Fibroblast of the aortic adventitia (primary cell): ENCODE results near the gene ANAPC7. TPM values are rescaled to one million over a fixed set of nuclear protein-coding genes. Genes with fewer than 3 reads are reported as not detected.
"Not testable (repeated sequence)": the region's sequence is repeated elsewhere in the genome, so short reads cannot be mapped to it uniquely, and the experiment has no call there.

Source experiments
- DNase-seq: peaks from one replicate; pipeline ENCODE4 v3.0.0-alpha.2; 2010; ENCODE audit warnings: low read depth
- H3K4me3 ChIP-seq: 2 replicates; pipeline ENCODE4 v1.5.1; 2011; ENCODE audit warnings: low read depth, mild to moderate bottlenecking, control low read depth, low read length, moderate library complexity
- total RNA-seq: library from RNA; depleted of rRNA; stranded (reverse); fragments of >200 nt; gene quantifications from 2 replicates; pipeline ENCODE4 v1.2.3, GENCODE V29; 2012; ENCODE audit warnings: low replicate concordance
- TF ChIP-seq, protein P1 (sequence below): IDR thresholded peaks from 2 replicates; pipeline ENCODE4 v1.5.1; 2011; ENCODE audit warnings: mild to moderate bottlenecking, low read length, control low read depth, inconsistent platforms; ENCODE audit not compliant: insufficient read depth

ANAPC7 gene
- total RNA-seq, 1 donor, result 41.0 TPM

DNA sequence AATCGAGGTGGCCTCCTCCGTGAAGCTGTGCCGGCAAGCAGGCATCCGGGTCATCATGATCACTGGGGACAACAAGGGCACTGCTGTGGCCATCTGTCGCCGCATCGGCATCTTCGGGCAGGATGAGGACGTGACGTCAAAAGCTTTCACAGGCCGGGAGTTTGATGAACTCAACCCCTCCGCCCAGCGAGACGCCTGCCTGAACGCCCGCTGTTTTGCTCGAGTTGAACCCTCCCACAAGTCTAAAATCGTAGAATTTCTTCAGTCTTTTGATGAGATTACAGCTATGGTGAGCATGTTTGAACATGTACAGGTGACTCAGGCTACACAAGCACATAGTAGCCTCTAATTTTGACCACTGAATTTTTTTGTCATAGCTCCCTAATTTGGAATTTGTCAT, 62.8 kb downstream of the ANAPC7 start:
- H3K4me3 ChIP-seq, result no peak overlapping the region
- TF ChIP-seq, protein P1, sequence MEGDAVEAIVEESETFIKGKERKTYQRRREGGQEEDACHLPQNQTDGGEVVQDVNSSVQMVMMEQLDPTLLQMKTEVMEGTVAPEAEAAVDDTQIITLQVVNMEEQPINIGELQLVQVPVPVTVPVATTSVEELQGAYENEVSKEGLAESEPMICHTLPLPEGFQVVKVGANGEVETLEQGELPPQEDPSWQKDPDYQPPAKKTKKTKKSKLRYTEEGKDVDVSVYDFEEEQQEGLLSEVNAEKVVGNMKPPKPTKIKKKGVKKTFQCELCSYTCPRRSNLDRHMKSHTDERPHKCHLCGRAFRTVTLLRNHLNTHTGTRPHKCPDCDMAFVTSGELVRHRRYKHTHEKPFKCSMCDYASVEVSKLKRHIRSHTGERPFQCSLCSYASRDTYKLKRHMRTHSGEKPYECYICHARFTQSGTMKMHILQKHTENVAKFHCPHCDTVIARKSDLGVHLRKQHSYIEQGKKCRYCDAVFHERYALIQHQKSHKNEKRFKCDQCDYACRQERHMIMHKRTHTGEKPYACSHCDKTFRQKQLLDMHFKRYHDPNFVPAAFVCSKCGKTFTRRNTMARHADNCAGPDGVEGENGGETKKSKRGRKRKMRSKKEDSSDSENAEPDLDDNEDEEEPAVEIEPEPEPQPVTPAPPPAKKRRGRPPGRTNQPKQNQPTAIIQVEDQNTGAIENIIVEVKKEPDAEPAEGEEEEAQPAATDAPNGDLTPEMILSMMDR, result no peak
- no peak for DNase-seq

DNA sequence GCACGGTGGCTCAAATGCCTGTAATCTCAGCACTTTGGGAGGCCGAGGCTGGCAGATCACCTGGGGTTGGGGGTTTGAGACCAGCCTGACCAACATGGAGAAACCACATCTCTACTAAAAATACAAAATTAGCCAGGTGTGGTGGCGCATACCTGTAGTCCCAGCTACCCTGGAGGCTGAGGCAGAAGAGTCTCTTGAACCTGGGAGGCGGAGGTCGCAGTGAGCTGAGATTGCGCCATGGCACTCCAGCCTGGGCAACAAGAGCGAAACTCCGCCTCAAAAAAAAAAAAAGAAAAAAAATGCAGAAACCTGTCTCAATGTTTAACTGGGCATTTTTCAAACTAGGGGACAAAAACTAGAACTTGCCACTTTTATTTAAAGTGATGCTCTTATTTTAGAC, 63.2 kb downstream of the ANAPC7 start:
- not testable (repeated sequence) for DNase-seq

DNA sequence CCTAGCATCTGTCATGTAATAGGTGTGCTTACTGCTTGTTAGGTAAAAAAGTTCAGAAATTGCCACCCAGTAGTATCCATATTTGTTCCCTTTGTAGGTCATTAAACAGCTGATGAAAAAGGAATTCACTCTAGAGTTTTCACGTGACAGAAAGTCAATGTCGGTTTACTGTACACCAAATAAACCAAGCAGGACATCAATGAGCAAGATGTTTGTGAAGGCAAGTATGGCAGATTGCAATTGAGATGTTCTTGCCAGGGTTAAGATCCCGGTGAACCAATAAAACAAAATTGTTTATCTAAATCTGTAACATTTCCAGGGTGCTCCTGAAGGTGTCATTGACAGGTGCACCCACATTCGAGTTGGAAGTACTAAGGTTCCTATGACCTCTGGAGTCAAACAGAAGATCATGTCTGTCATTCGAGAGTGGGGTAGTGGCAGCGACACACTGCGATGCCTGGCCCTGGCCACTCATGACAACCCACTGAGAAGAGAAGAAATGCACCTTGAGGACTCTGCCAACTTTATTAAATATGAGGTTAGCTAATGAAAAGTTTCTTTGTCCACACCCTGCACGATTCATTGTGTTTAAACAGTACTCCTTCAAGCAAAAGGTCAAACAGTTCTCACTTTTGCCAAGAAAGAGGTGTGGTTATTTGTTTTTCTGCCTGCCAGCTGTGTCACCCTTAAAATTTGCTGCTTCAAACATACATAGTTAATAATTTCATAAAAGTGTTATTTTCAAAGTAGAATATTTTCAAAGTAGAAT, 64.1 kb downstream of the ANAPC7 start:
- TF ChIP-seq, protein P1, result no peak

More for the DNA sequence above, 63.2 kb downstream of the ANAPC7 start:
- H3K4me3 ChIP-seq, result not testable (repeated sequence)

DNA sequence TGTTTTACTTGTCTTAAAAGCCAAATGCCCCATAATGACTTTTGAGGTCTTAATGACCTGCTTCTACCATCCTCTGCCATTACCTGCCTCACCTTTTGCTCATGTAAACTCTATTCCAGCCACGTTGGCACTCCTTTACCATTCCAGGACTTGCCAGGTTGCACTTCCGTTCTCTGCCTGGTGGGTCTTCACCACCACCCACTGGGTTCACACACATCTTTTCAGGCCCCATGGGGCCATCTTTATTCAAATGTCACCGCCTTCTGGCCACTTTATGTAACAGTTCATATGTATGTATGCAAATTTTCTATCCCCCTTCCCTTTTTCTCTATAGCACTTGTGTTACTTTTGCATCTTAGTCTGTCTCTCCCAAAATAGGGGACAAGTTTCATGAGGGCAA, 64.8 kb downstream of the ANAPC7 start:
- TF ChIP-seq, protein P1, result no peak

More for the DNA sequence above, 64.1 kb downstream of the ANAPC7 start:
- H3K4me3 ChIP-seq, result no peak overlapping the region
- DNase-seq, result no peak

DNA sequence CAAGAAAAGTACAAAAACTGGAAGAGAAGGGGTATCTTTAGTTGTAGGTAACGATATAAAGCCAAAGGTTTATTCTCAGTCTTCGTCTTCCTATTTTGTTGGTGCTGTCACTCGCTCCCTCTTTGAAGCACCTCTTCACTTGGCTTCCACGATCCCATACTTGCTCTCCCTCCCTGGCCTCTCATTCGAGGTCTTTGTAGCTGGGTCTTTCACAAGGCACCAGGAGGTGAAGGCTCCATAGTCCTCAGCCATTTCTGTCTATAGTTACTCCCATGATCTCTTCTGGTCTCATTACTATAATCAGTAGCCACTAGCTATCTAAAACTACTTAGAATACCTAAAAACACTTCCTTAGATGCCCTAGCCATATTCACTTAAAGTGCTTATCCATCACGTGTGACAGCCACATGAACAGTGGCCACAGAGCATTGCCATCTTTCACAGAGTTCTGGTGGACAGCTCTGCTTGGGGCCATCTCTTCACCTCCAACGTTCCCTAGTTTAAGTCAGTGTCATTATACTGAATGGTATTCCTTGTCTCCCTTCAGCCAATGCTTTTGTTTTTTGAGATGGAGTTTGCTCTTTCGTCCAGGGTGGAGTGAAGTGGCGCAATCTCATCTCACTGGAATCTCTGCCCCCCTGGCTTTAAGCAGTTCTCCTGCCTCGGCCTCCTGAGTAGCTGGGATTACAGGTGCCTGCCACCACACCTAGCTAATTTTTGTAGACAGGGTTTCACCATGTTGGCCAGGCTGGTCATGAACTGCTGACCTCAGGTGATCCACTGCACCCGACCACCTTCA, 65.4 kb downstream of the ANAPC7 start:
- no peak for DNase-seq
- TF ChIP-seq, protein P1, result no peak
- H3K4me3 ChIP-seq, result no peak overlapping the region

More for the DNA sequence above, 64.8 kb downstream of the ANAPC7 start:
- DNase-seq, result no peak
- no peak overlapping the region for H3K4me3 ChIP-seq

DNA sequence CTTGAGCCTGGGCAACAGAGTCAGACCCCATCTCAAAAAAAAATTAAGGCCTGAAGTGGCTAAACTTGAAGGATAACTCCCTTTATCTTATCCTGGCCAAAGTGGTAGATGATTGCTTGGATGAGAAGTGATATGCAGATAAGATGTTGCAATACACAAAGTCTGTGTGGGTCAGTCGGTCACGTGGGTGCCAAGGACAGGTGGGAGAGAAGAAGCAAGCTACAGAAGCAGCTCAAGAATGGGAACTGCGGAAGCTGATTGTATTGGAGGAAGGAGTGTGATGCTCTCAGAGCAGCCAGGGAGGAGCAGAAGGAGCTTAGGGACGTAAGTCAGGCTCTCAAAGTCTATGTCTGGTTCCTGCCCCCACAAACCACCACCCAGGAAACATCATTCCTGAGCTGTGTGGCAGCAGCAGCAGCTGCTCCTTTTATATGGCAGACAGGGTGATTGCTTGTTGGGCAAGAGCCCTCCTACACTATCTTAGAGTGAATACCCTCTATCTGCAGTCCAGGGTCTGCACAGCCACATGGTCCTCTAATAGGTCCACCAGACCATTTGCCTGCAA, 67.9 kb downstream of the ANAPC7 start:
- no peak for DNase-seq
- TF ChIP-seq, protein P1, result no peak
- H3K4me3 ChIP-seq, result no peak overlapping the region

DNA sequence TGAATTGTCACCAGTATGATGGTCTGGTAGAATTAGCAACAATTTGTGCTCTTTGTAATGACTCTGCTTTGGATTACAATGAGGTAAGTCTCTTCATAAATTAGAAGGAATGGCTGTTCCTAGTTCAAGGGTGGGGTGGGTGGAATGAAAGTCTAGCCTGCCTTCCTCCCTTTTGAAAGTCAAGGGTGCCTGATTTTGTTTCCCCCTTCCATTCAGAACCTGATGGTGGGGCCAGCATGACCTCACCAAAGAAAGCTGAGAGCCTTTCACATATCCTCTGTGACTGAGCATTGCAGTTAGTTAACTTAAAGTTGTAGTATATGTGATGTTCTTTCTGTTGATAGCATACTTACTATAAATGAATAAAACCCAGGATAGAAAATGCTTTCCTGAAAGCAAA, 70.3 kb downstream of the ANAPC7 start:
- H3K4me3 ChIP-seq, result no peak overlapping the region
- TF ChIP-seq, protein P1, result no peak
- no peak for DNase-seq
